Ovary (tissue), 3 donors: ENCODE measurements around the gene CNGA1.

Source experiments
- EP300 ChIP-seq: sonication (generic); formaldehyde crosslinking; IDR thresholded peaks from one replicate; pipeline ENCODE4 v1.6.1; 2017; ENCODE audit warnings: antibody characterized with exemption
- POLR2A ChIP-seq: fragments of 450-650 bp; IDR thresholded peaks from one replicate; pipeline ENCODE4 v1.6.1; 2017; ENCODE audit warnings: antibody characterized with exemption, mild to moderate bottlenecking, moderate library complexity
- TF ChIP-seq, protein P1 (sequence below), 3 donors: fragments of 450-650 bp in 2 of 3; fragments of 200-600 bp in 1 of 3; IDR thresholded peaks; one replicate each; pipeline versions ENCODE4 v1.5.1 to v1.8.0; 2016 to 2022; ENCODE audit warnings: antibody characterized with exemption in 3 of 3, mild to moderate bottlenecking in 1 of 3
- donor health status: DM: no; HTN: no; CAD: no.

GRCh38 chr4:47933840-47934239, 82.6 kb downstream of the CNGA1 start:
- TF ChIP-seq, protein P1, sequence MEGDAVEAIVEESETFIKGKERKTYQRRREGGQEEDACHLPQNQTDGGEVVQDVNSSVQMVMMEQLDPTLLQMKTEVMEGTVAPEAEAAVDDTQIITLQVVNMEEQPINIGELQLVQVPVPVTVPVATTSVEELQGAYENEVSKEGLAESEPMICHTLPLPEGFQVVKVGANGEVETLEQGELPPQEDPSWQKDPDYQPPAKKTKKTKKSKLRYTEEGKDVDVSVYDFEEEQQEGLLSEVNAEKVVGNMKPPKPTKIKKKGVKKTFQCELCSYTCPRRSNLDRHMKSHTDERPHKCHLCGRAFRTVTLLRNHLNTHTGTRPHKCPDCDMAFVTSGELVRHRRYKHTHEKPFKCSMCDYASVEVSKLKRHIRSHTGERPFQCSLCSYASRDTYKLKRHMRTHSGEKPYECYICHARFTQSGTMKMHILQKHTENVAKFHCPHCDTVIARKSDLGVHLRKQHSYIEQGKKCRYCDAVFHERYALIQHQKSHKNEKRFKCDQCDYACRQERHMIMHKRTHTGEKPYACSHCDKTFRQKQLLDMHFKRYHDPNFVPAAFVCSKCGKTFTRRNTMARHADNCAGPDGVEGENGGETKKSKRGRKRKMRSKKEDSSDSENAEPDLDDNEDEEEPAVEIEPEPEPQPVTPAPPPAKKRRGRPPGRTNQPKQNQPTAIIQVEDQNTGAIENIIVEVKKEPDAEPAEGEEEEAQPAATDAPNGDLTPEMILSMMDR (IDR thresholded peaks at IDR 0.05) = peak; percentile 27 to 45 (median 31)
- TF ChIP-seq POLR2A (no peak), EP300 (no peak)
